Suprapubic skin (tissue), 3 donors: ENCODE results near the gene CFAP92.

Source experiments
- CTCF ChIP-seq, 2 donors: fragments of 200-600 bp in 1 of 2; fragments of 450-650 bp in 1 of 2; sonication (generic) in 1 of 2; IDR thresholded peaks; one replicate each; pipeline ENCODE4 v1.5.1; 2016 to 2019; ENCODE audit warnings: antibody characterized with exemption in 2 of 2, mild to moderate bottlenecking in 1 of 2, moderate library complexity in 1 of 2
- POLR2AphosphoS5 ChIP-seq, 3 donors: sonication (generic); formaldehyde crosslinking; IDR thresholded peaks; one replicate each; pipeline ENCODE4 v1.6.1; 2017; ENCODE audit warnings: antibody characterized with exemption in 3 of 3

GRCh38 chr3:128864351-128864811 lies 129.5 kb downstream of the CFAP92 start:
- TF ChIP-seq POLR2AphosphoS5 (IDR thresholded peaks at IDR 0.05) = no peak
- TF ChIP-seq CTCF (IDR thresholded peaks at IDR 0.05) = no peak
